HG02840 (cell line): ENCODE results near the gene SPTB.

Experiments
- ATAC-seq: cut with Tn5 transposase; IDR thresholded peaks from one replicate; pipeline ENCODE4 v1.9.1; 2021; ENCODE audit warnings: mild to moderate bottlenecking, moderate library complexity, moderate number of reproducible peaks; ENCODE audit not compliant: unreplicated experiment, low FRiP score

The SPTB gene

GRCh38 chr14:64702493-64703394, 177.0 kb downstream of the SPTB start:
- ATAC-seq = no peak

GRCh38 chr14:64701660-64702059, 178.0 kb downstream of the SPTB start:
- no peak for ATAC-seq

- ATAC-seq = no peak
These were observed 178.8 kb downstream of the SPTB start for GRCh38 chr14:64700894-64701293.

- ATAC-seq = no peak
These were observed 179.4 kb downstream of the SPTB start for GRCh38 chr14:64700290-64700689.

- no peak for ATAC-seq
These were observed 180.8 kb downstream of the SPTB start for GRCh38 chr14:64698903-64699302.

GRCh38 chr14:64696355-64696857, 183.3 kb downstream of the SPTB start:
- ATAC-seq = no peak
